K562 (cell line): ENCODE measurements around the gene TBC1D7. TPM values are rescaled to one million over a fixed set of nuclear protein-coding genes. Genes with fewer than 3 reads are reported as not detected.

ENCODE experiments used
- BACH1 ChIP-seq: fragments of 200-800 bp; sonication (Bioruptor generic); IDR thresholded peaks from 2 replicates; pipeline ENCODE4 v1.6.1; 2016; ENCODE audit warnings: missing genetic modification characterization, missing compliant biosample characterization
- CBFA2T2 ChIP-seq: fragments of 450-650 bp; conservative IDR thresholded peaks from 2 replicates; pipeline ENCODE4 v1.6.1; 2017; ENCODE audit warnings: mild to moderate bottlenecking
- DDX20 ChIP-seq: fragments of 450-650 bp; IDR thresholded peaks from 2 replicates; pipeline ENCODE4 v1.6.1; 2016; ENCODE audit warnings: missing genetic modification characterization, low read depth, mild to moderate bottlenecking, missing compliant biosample characterization, moderate library complexity
- DNMT1 ChIP-seq: fragments of 450-650 bp; IDR thresholded peaks from 2 replicates; pipeline ENCODE4 v1.6.1; 2016; ENCODE audit warnings: antibody characterized with exemption, mild to moderate bottlenecking
- ELF1 ChIP-seq: fragments of 200-800 bp; sonication (Bioruptor generic); IDR thresholded peaks from 2 replicates; pipeline ENCODE4 v1.6.1; 2016; ENCODE audit warnings: missing genetic modification characterization, missing compliant biosample characterization
- HNRNPUL1 ChIP-seq: fragments of 200-400 bp; formaldehyde crosslinking; IDR thresholded peaks from 2 replicates; pipeline ENCODE4 v1.6.1; 2017; ENCODE audit warnings: low read length
- KLF16 ChIP-seq: IDR thresholded peaks from 2 replicates; pipeline ENCODE4 v1.6.1; 2016; ENCODE audit warnings: antibody characterized with exemption
- NCOA1 ChIP-seq: fragments of 450-650 bp; IDR thresholded peaks from 2 replicates; pipeline ENCODE4 v1.6.1; 2016; ENCODE audit warnings: low read depth
- NFATC3 ChIP-seq: fragments of 450-650 bp; IDR thresholded peaks from 2 replicates; pipeline ENCODE4 v1.6.1; 2017; ENCODE audit warnings: mild to moderate bottlenecking
- RHOXF2B ChIP-seq: fragments of 250-450 bp; sonication (Bioruptor Pico); conservative IDR thresholded peaks from 2 replicates; pipeline ENCODE4 v1.5.1; 2021
- SETDB1 ChIP-seq: IDR thresholded peaks from one replicate; pipeline ENCODE4 v1.6.1; 2012; ENCODE audit warnings: low read length, control low read depth, inconsistent platforms
- SRSF9 ChIP-seq: fragments of 200-400 bp; formaldehyde crosslinking; IDR thresholded peaks from 2 replicates; pipeline ENCODE4 v1.6.1; 2017; ENCODE audit warnings: low read depth, low read length, borderline replicate concordance
- TEAD2 ChIP-seq: fragments of 450-650 bp; IDR thresholded peaks from 2 replicates; pipeline ENCODE4 v1.6.1; 2016; ENCODE audit warnings: missing genetic modification characterization, control low read depth, missing compliant biosample characterization
- U2AF1 ChIP-seq: fragments of 200-400 bp; formaldehyde crosslinking; optimal IDR thresholded peaks from 2 replicates; pipeline ENCODE3; 2017; ENCODE audit warnings: mild to moderate bottlenecking, low read depth, low read length, moderate library complexity
- VEZF1 ChIP-seq: fragments of 200-800 bp; sonication (Bioruptor generic); IDR thresholded peaks from 2 replicates; pipeline ENCODE4 v1.6.1; 2017; ENCODE audit warnings: missing genetic modification characterization, missing compliant biosample characterization
- XRCC3 ChIP-seq: fragments of 450-650 bp; IDR thresholded peaks from 2 replicates; pipeline ENCODE4 v1.6.1; 2017; ENCODE audit warnings: mild to moderate bottlenecking, moderate library complexity
- ZBTB17 ChIP-seq: fragments of 450-650 bp; formaldehyde crosslinking; IDR thresholded peaks from 2 replicates; pipeline ENCODE4 v1.4.0; 2020; ENCODE audit warnings: mild to moderate bottlenecking
- ZFPM2 ChIP-seq: fragments of 250-450 bp; sonication (Bioruptor Pico); IDR thresholded peaks from 2 replicates; pipeline ENCODE4 v1.5.1; 2022; ENCODE audit warnings: mild to moderate bottlenecking
- ZNF24 ChIP-seq: fragments of 450-650 bp; IDR thresholded peaks from 2 replicates; pipeline ENCODE4 v1.6.1; 2016
- ZNF280B ChIP-seq: fragments of 250-450 bp; sonication (Bioruptor Pico); IDR thresholded peaks from 2 replicates; pipeline ENCODE4 v1.5.1; 2021; ENCODE audit warnings: mild to moderate bottlenecking
- ZNF778 ChIP-seq: fragments of 450-650 bp; formaldehyde crosslinking; IDR thresholded peaks from 2 replicates; pipeline ENCODE4 v1.4.0; 2020; ENCODE audit warnings: mild to moderate bottlenecking, moderate library complexity
- ZNF79 ChIP-seq: fragments of 250-450 bp; sonication (Bioruptor Pico); IDR thresholded peaks from 2 replicates; pipeline ENCODE4 v1.4.0; 2020; ENCODE audit warnings: low read depth, mild to moderate bottlenecking, moderate library complexity
- polyA plus RNA-seq, 8 experiments: library from polyadenylated mRNA; depleted of rRNA in 4 of 8; stranded (reverse) in 5 of 8; unstranded in 3 of 8; fragments of >200 nt; fragmentation: Nextera tagmentation in 2 of 8; fragmentation: Illumina TruSeq in 1 of 8; extraction: Ambion mirVana in 2 of 8; extraction: Trizol in 1 of 8; gene quantifications; 2 replicates each; pipeline versions ENCODE4 v1.2.1 to v1.2.3, GENCODE V29; 2011 to 2014; ENCODE audit warnings: inconsistent platforms in 1 of 8, missing spikeins in 1 of 8
- total RNA-seq, 7 experiments: library from RNA; depleted of rRNA in 6 of 7; stranded (reverse); fragments of >200 nt in 6 of 7; fragmentation: Illumina TruSeq in 2 of 7; extraction: Trizol in 2 of 7; gene quantifications; 2 replicates each; pipeline versions ENCODE4 v1.2.1 to v1.2.3, GENCODE V29; 2011 to 2021; ENCODE audit warnings: low replicate concordance in 1 of 7
- TF ChIP-seq, protein P1 (sequence below): IDR thresholded peaks from 3 replicates; pipeline ENCODE4 v1.6.1; 2011; ENCODE audit warnings: borderline replicate concordance, mild to moderate bottlenecking, moderate library complexity; ENCODE audit not compliant: insufficient read length; ENCODE audit errors: extremely low read depth
- TF ChIP-seq, protein P2 (sequence below): fragments of 450-650 bp; formaldehyde crosslinking; IDR thresholded peaks from 2 replicates; pipeline ENCODE4 v1.4.0; 2020; ENCODE audit warnings: mild to moderate bottlenecking

The TBC1D7 gene
- total and polyA plus RNA-seq, 9 of the 15 experiments (the other 6 are each of a cell fraction or from before 2014, with no cell fraction given) = 49.4 to 107 (median 61.1) TPM

GRCh38 chr6:13372688-13373487 is 44.6 kb upstream of the TBC1D7 start (continued):
- TF ChIP-seq VEZF1 (CRISPR knock-in tag) (peak; percentile 37; the same call in 1 of the 2 replicates), ZFPM2 (CRISPR knock-in tag) (no peak), CBFA2T2 (0 out of 2 replicates have a peak, but pooled peaks have one; percentile 26), U2AF1 (no peak), XRCC3 (no peak), ZNF79 (CRISPR knock-in tag) (0 out of 2 replicates have a peak, but pooled peaks have one; percentile 33), SRSF9 (no peak), KLF16 (0 out of 2 replicates have a peak, but pooled peaks have one; percentile 34), ZNF24 (no peak), ELF1 (tag) (no peak), NFATC3 (no peak), DNMT1 (no peak), ZNF778 (CRISPR knock-in tag) (no peak), BACH1 (tag) (no peak), TEAD2 (tag) (no peak), DDX20 (tag) (no peak), ZBTB17 (CRISPR knock-in tag) (no peak), ZNF280B (CRISPR knock-in tag) (no peak), RHOXF2B (no peak), NCOA1 (no peak), HNRNPUL1 (no peak), SETDB1 (no peak)
- TF ChIP-seq, protein P1, sequence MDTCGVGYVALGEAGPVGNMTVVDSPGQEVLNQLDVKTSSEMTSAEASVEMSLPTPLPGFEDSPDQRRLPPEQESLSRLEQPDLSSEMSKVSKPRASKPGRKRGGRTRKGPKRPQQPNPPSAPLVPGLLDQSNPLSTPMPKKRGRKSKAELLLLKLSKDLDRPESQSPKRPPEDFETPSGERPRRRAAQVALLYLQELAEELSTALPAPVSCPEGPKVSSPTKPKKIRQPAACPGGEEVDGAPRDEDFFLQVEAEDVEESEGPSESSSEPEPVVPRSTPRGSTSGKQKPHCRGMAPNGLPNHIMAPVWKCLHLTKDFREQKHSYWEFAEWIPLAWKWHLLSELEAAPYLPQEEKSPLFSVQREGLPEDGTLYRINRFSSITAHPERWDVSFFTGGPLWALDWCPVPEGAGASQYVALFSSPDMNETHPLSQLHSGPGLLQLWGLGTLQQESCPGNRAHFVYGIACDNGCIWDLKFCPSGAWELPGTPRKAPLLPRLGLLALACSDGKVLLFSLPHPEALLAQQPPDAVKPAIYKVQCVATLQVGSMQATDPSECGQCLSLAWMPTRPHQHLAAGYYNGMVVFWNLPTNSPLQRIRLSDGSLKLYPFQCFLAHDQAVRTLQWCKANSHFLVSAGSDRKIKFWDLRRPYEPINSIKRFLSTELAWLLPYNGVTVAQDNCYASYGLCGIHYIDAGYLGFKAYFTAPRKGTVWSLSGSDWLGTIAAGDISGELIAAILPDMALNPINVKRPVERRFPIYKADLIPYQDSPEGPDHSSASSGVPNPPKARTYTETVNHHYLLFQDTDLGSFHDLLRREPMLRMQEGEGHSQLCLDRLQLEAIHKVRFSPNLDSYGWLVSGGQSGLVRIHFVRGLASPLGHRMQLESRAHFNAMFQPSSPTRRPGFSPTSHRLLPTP = no peak
- TF ChIP-seq, protein P2, sequence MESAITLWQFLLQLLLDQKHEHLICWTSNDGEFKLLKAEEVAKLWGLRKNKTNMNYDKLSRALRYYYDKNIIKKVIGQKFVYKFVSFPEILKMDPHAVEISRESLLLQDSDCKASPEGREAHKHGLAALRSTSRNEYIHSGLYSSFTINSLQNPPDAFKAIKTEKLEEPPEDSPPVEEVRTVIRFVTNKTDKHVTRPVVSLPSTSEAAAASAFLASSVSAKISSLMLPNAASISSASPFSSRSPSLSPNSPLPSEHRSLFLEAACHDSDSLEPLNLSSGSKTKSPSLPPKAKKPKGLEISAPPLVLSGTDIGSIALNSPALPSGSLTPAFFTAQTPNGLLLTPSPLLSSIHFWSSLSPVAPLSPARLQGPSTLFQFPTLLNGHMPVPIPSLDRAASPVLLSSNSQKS (CRISPR knock-in tag) = no peak
